HEK293 (cell line): Measurements from ENCODE around the gene GRK5.

ENCODE experiments used
- CTCF ChIA-PET: fragments of 350-600 bp; formaldehyde crosslinking; extraction: SDS; loops from one replicate; lab custom pipeline; 2021; ENCODE audit warnings: antibody characterized with exemption; lab: Yijun Ruan, JAX
- POLR2A ChIA-PET: fragments of 300-600 bp; formaldehyde crosslinking; extraction: SDS; loops from one replicate; lab custom pipeline; 2020; ENCODE audit warnings: antibody characterized with exemption, inconsistent platforms; lab: Yijun Ruan, JAX
- H3K27ac ChIP-seq: fragments of 200-500 bp; sonication (Bioruptor generic); 2 replicates; pipeline ENCODE4 v1.5.1; 2014; ENCODE audit warnings: low read depth, low read length, control low read depth, inconsistent platforms; ENCODE audit errors: extremely low read depth
- H3K36me3 ChIP-seq, 2 experiments: fragments of 200-500 bp in 1 of 2; sonication (Bioruptor generic) in 1 of 2; 1 replicate in 1 of 2; 2 replicates in 1 of 2; pipeline ENCODE4 v1.5.1; 2014 to 2017; ENCODE audit warnings: inconsistent platforms in 2 of 2, low read length in 2 of 2; ENCODE audit not compliant: control insufficient read depth in 2 of 2, insufficient read depth in 1 of 2
- H3K4me1 ChIP-seq: fragments of 200-500 bp; sonication (Bioruptor generic); 2 replicates; pipeline ENCODE4 v1.5.1; 2014; ENCODE audit warnings: mild to moderate bottlenecking, low read length, inconsistent platforms; ENCODE audit not compliant: control insufficient read depth, insufficient read depth
- H3K4me3 ChIP-seq: 2 replicates; pipeline ENCODE4 v1.5.1; 2011; ENCODE audit warnings: low read depth, mild to moderate bottlenecking, control low read depth, low read length, moderate library complexity
- H3K9me3 ChIP-seq: fragments of 200-500 bp; sonication (Bioruptor generic); 2 replicates; pipeline ENCODE4 v1.5.1; 2014; ENCODE audit warnings: low read depth, low read length, inconsistent platforms; ENCODE audit not compliant: control insufficient read depth, insufficient read depth
- IKZF3 ChIP-seq: fragments of 450-650 bp; IDR thresholded peaks from 2 replicates; pipeline ENCODE4 v1.5.0; 2018; ENCODE audit warnings: missing biosample characterization, mild to moderate bottlenecking, missing genetic modification characterization, moderate library complexity
- KLF9 ChIP-seq: fragments of 450-650 bp; formaldehyde crosslinking; IDR thresholded peaks from 2 replicates; pipeline ENCODE4 v1.5.1; 2016; ENCODE audit warnings: missing biosample characterization, missing genetic modification characterization, low read depth
- MYNN ChIP-seq: fragments of 450-650 bp; formaldehyde crosslinking; IDR thresholded peaks from 2 replicates; pipeline ENCODE4 v1.5.1; 2016; ENCODE audit warnings: missing biosample characterization, missing genetic modification characterization, borderline replicate concordance
- MZF1 ChIP-seq: fragments of 450-650 bp; formaldehyde crosslinking; IDR thresholded peaks from 2 replicates; pipeline ENCODE4 v1.5.1; 2017; ENCODE audit warnings: missing biosample characterization, missing genetic modification characterization, borderline replicate concordance
- SALL2 ChIP-seq: fragments of 450-650 bp; formaldehyde crosslinking; IDR thresholded peaks from 2 replicates; pipeline ENCODE4 v1.5.0; 2017; ENCODE audit warnings: missing biosample characterization, mild to moderate bottlenecking, missing genetic modification characterization, borderline replicate concordance
- SCRT2 ChIP-seq: fragments of 450-650 bp; formaldehyde crosslinking; IDR thresholded peaks from 2 replicates; pipeline ENCODE4 v1.5.1; 2016; ENCODE audit warnings: missing biosample characterization, missing genetic modification characterization
- TCF7L2 ChIP-seq: IDR thresholded peaks from 2 replicates; pipeline ENCODE4 v1.6.1; 2011; ENCODE audit warnings: low read depth, mild to moderate bottlenecking, inconsistent platforms, low read length, moderate library complexity, borderline replicate concordance
- ZNF10 ChIP-seq: fragments of 450-650 bp; formaldehyde crosslinking; IDR thresholded peaks from 2 replicates; pipeline ENCODE4 v1.5.1; 2017; ENCODE audit warnings: missing biosample characterization, missing genetic modification characterization
- ZNF133 ChIP-seq: fragments of 450-650 bp; formaldehyde crosslinking; IDR thresholded peaks from 2 replicates; pipeline ENCODE4 v1.5.1; 2016; ENCODE audit warnings: missing biosample characterization, missing genetic modification characterization
- ZNF335 ChIP-seq: fragments of 450-650 bp; formaldehyde crosslinking; conservative IDR thresholded peaks from 2 replicates; pipeline ENCODE4 v1.5.1; 2016; ENCODE audit warnings: missing biosample characterization, missing genetic modification characterization
- ZNF350 ChIP-seq: fragments of 450-650 bp; formaldehyde crosslinking; IDR thresholded peaks from 2 replicates; pipeline ENCODE4 v1.5.0; 2017; ENCODE audit warnings: missing biosample characterization, mild to moderate bottlenecking, missing genetic modification characterization
- ZNF404 ChIP-seq: fragments of 450-650 bp; formaldehyde crosslinking; IDR thresholded peaks from 2 replicates; pipeline ENCODE4 v1.5.1; 2017; ENCODE audit warnings: missing biosample characterization, missing genetic modification characterization
- ZNF48 ChIP-seq: fragments of 450-650 bp; formaldehyde crosslinking; IDR thresholded peaks from 2 replicates; pipeline ENCODE4 v1.5.1; 2016; ENCODE audit warnings: missing biosample characterization, missing genetic modification characterization
- ZNF544 ChIP-seq: fragments of 450-650 bp; formaldehyde crosslinking; IDR thresholded peaks from 2 replicates; pipeline ENCODE4 v1.5.0; 2017; ENCODE audit warnings: missing biosample characterization, missing genetic modification characterization
- ZNF558 ChIP-seq: fragments of 450-650 bp; formaldehyde crosslinking; IDR thresholded peaks from 2 replicates; pipeline ENCODE4 v1.5.1; 2016; ENCODE audit warnings: missing biosample characterization, missing genetic modification characterization
- ZNF585B ChIP-seq: fragments of 450-650 bp; formaldehyde crosslinking; IDR thresholded peaks from 2 replicates; pipeline ENCODE4 v1.5.1; 2016; ENCODE audit warnings: missing biosample characterization, missing genetic modification characterization
- ZNF596 ChIP-seq: fragments of 450-650 bp; IDR thresholded peaks from 2 replicates; pipeline ENCODE4 v1.5.0; 2018; ENCODE audit warnings: missing biosample characterization, mild to moderate bottlenecking, missing genetic modification characterization, moderate library complexity
- ZNF600 ChIP-seq: fragments of 450-650 bp; formaldehyde crosslinking; IDR thresholded peaks from 2 replicates; pipeline ENCODE4 v1.5.1; 2016; ENCODE audit warnings: missing biosample characterization, missing genetic modification characterization
- ZNF626 ChIP-seq: fragments of 450-650 bp; sonication (Bioruptor Pico); formaldehyde crosslinking; IDR thresholded peaks from 2 replicates; pipeline ENCODE4 v1.5.1; 2018; ENCODE audit warnings: missing biosample characterization, missing genetic modification characterization, inconsistent platforms
- ZNF660 ChIP-seq: fragments of 450-650 bp; IDR thresholded peaks from 2 replicates; pipeline ENCODE4 v1.5.1; 2018; ENCODE audit warnings: missing biosample characterization, mild to moderate bottlenecking, missing genetic modification characterization
- ZNF677 ChIP-seq: fragments of 450-650 bp; IDR thresholded peaks from 2 replicates; pipeline ENCODE4 v1.5.0; 2018; ENCODE audit warnings: missing biosample characterization, mild to moderate bottlenecking, missing genetic modification characterization, moderate library complexity
- ZNF707 ChIP-seq: fragments of 450-650 bp; formaldehyde crosslinking; IDR thresholded peaks from 2 replicates; pipeline ENCODE4 v1.5.1; 2016; ENCODE audit warnings: missing biosample characterization, missing genetic modification characterization
- ZSCAN16 ChIP-seq: fragments of 450-650 bp; formaldehyde crosslinking; IDR thresholded peaks from 2 replicates; pipeline ENCODE4 v1.5.1; 2016; ENCODE audit warnings: missing biosample characterization, missing genetic modification characterization
- ZSCAN30 ChIP-seq: fragments of 450-650 bp; IDR thresholded peaks from 2 replicates; pipeline ENCODE4 v1.5.1; 2018; ENCODE audit warnings: missing biosample characterization, mild to moderate bottlenecking, missing genetic modification characterization, moderate library complexity
- TF ChIP-seq, protein P1 (sequence below): fragments of 450-650 bp; IDR thresholded peaks from 2 replicates; pipeline ENCODE4 v1.5.1; 2018; ENCODE audit warnings: missing biosample characterization, mild to moderate bottlenecking, missing genetic modification characterization
- TF ChIP-seq, protein P2 (sequence below): fragments of 450-650 bp; formaldehyde crosslinking; IDR thresholded peaks from 2 replicates; pipeline ENCODE4 v1.5.1; 2016; ENCODE audit warnings: missing biosample characterization, missing genetic modification characterization
- TF ChIP-seq, protein P3 (sequence below): fragments of 450-650 bp; formaldehyde crosslinking; IDR thresholded peaks from 2 replicates; pipeline ENCODE4 v1.5.1; 2016; ENCODE audit warnings: missing biosample characterization, missing genetic modification characterization

Gene GRK5

DNA sequence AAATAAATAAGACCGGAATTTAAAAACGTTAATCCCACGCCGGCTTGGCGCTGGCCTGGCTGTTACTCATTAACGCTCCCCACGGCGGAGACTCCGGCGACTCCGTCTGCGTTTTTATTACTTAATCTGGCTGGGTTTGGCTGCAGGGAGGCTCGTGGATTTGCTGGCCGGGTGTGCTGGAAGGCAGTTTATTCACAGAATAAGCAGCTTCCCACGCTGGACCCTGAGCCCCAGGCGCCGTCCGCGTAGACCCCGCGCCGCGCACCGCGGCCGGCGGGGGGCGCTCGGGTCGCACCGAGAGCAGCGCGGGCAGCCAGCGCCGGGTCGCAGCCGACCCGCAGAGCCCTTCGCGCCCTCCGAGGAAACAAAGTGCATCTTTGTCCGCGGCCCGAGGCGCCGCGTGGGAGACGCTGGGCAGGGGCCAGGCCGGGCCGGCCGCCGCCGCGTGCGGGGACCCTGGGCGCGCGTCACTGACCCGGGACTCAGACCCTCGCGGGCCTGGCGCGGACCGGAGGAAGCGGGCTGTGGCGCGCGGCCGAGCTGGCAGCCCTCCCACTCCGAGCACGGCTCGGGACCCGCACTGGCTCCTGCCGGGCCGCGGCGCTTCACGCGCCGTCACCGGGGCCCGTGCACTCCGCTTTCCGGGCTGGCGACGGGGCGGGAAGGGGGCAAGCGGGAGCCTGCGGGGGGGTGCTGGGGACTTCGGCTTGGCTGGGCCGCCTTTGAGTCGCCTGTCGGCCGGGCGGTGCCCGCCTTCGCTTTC lies 587 bp upstream of the GRK5 start:
- ChIA-PET CTCF (interaction anchor here (0.6 to 6.0 kb wide), 40 partner anchors 8 to 394 kb away, joined by 3 to 45 read pairs (median 4); no protein-coding TSS in a partner anchor), POLR2A (interaction anchor here (0.5 to 1.5 kb wide), 16 partner anchors 17 to 519 kb away, joined by 3 to 7 read pairs (median 4); partner anchors contain the start of genes BAG3, INPP5F and RGS10)
- Histone ChIP-seq H3K4me1 (peaks cover 26% of the 10 kb centered on the region), H3K36me3 (no peaks in the 10 kb centered on the region), H3K4me3 (peak overlapping the region; percentile 73), H3K27ac (peak overlapping the region; percentile 90), H3K9me3 (no peaks in the 10 kb centered on the region)
- TF ChIP-seq ZNF600 (0 out of 2 replicates have a peak, but pooled peaks have one; percentile 12), ZNF133 (tag by site-specific recombination) (no peak), ZNF335 (tag by site-specific recombination) (peak; percentile 29), ZNF596 (0 out of 2 replicates have a peak, but pooled peaks have one; percentile 9), KLF9 (tag by site-specific recombination) (no peak), ZNF626 (tag by site-specific recombination) (0 out of 2 replicates have a peak, but pooled peaks have one; percentile 25), MZF1 (tag by site-specific recombination) (no peak), ZSCAN30 (0 out of 2 replicates have a peak, but pooled peaks have one; percentile 10), IKZF3 (0 out of 2 replicates have a peak, but pooled peaks have one; percentile 20), SALL2 (no peak), ZNF677 (tag by site-specific recombination) (0 out of 2 replicates have a peak, but pooled peaks have one; percentile 45), ZSCAN16 (tag by site-specific recombination) (no peak), ZNF48 (tag by site-specific recombination) (no peak), ZNF558 (no peak)
- TF ChIP-seq, protein P1, sequence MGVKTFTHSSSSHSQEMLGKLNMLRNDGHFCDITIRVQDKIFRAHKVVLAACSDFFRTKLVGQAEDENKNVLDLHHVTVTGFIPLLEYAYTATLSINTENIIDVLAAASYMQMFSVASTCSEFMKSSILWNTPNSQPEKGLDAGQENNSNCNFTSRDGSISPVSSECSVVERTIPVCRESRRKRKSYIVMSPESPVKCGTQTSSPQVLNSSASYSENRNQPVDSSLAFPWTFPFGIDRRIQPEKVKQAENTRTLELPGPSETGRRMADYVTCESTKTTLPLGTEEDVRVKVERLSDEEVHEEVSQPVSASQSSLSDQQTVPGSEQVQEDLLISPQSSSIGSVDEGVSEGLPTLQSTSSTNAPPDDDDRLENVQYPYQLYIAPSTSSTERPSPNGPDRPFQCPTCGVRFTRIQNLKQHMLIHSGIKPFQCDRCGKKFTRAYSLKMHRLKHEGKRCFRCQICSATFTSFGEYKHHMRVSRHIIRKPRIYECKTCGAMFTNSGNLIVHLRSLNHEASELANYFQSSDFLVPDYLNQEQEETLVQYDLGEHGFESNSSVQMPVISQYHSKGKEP, result 0 out of 2 replicates have a peak, but pooled peaks have one; percentile 35
- TF ChIP-seq, protein P2, sequence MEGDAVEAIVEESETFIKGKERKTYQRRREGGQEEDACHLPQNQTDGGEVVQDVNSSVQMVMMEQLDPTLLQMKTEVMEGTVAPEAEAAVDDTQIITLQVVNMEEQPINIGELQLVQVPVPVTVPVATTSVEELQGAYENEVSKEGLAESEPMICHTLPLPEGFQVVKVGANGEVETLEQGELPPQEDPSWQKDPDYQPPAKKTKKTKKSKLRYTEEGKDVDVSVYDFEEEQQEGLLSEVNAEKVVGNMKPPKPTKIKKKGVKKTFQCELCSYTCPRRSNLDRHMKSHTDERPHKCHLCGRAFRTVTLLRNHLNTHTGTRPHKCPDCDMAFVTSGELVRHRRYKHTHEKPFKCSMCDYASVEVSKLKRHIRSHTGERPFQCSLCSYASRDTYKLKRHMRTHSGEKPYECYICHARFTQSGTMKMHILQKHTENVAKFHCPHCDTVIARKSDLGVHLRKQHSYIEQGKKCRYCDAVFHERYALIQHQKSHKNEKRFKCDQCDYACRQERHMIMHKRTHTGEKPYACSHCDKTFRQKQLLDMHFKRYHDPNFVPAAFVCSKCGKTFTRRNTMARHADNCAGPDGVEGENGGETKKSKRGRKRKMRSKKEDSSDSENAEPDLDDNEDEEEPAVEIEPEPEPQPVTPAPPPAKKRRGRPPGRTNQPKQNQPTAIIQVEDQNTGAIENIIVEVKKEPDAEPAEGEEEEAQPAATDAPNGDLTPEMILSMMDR (tag by site-specific recombination), result peak; percentile 26; the same call in 1 of the 2 replicates

DNA sequence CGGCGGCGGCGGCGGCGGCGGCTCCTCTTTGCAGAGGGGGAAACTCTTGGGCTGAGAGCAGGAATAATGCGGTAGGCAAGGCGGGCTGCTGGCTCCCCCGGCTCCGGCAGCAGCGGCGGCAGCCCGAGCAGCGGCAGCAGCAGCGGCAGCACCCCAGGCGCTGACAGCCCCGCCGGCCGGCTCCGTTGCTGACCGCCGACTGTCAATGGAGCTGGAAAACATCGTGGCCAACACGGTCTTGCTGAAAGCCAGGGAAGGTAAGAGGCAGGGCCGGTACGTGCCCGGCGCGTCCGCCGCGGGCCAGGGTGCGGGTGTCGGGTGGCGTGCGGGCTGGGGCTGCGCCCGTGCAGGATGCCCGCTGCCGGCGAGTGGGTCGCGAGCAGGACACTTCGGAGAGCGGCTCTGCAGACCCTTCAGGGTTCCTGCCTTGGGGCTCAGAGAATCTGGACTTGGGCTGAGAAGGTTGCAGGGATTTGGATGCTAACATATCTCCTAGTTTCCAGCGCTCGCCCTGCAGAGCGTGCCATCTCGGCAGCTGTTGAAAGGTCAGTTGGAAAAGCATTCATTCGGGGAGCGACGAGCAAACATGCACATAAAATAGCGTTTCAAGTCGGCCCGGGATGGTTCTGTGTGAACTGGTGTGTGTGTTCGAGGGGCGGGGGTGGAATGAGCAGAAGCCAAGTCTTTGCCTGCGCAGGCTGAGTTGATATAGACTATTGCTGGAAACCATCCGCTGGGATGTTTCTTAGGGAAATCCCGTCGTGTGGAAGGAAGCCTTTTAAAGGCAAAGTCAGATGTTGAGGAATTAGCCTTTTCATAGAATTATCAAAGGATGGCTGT lies 562 bp downstream of the GRK5 start:
- ChIA-PET CTCF (interaction anchor here (0.6 to 6.0 kb wide), 20 partner anchors 10 to 651 kb away, joined by 3 to 45 read pairs (median 4); no protein-coding TSS in a partner anchor), POLR2A (interaction anchor here (0.6 to 1.5 kb wide), 13 partner anchors 18 to 518 kb away, joined by 3 to 4 read pairs (median 3); partner anchors contain the start of genes BAG3, INPP5F and RGS10)
- H3K27ac ChIP-seq, result peak overlapping the region; percentile 50; the same call in 1 of the 2 replicates
- H3K4me1 ChIP-seq, result peaks cover 36% of the 10 kb centered on the region
- H3K9me3 ChIP-seq, result no peaks in the 10 kb centered on the region
- peak overlapping the region; percentile 73 for H3K4me3 ChIP-seq
- H3K36me3 ChIP-seq, result no peaks in the 10 kb centered on the region
- TF ChIP-seq SCRT2 (tag by site-specific recombination) (no peak), ZNF707 (no peak), ZNF585B (tag by site-specific recombination) (no peak), ZNF404 (tag by site-specific recombination) (no peak), ZNF10 (tag by site-specific recombination) (no peak), ZNF544 (no peak), MYNN (tag by site-specific recombination) (no peak), ZNF660 (no peak), TCF7L2 (no peak), ZNF350 (tag by site-specific recombination) (no peak)
- TF ChIP-seq, protein P1, result no peak
- TF ChIP-seq, protein P3, sequence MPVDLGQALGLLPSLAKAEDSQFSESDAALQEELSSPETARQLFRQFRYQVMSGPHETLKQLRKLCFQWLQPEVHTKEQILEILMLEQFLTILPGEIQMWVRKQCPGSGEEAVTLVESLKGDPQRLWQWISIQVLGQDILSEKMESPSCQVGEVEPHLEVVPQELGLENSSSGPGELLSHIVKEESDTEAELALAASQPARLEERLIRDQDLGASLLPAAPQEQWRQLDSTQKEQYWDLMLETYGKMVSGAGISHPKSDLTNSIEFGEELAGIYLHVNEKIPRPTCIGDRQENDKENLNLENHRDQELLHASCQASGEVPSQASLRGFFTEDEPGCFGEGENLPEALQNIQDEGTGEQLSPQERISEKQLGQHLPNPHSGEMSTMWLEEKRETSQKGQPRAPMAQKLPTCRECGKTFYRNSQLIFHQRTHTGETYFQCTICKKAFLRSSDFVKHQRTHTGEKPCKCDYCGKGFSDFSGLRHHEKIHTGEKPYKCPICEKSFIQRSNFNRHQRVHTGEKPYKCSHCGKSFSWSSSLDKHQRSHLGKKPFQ (tag by site-specific recombination), result peak; percentile 99
